ENCODE data around the gene OXNAD1.

- no peak for TF ChIP-seq CTCF (IDR thresholded peaks at IDR 0.05)
- no peak for TF ChIP-seq POLR2A (IDR thresholded peaks at IDR 0.05)
These were observed 12.0 kb upstream of the OXNAD1 start for GRCh38 chr3:16252988-16253387.

Measured in esophagus squamous epithelium (tissue), 4 donors.